NOMO-1 treated with DMSO at 0.1 percent for 48 hours (cell line): ENCODE data around the gene BRIP1.

Source experiments
- DNase-seq: peaks from one replicate; lab custom pipeline; 2025; ENCODE audit not compliant: unreplicated experiment; lab: John Stamatoyannopoulos, UW

The BRIP1 gene

GRCh38 chr17:61764846-61765245 lies 98.5 kb downstream of the BRIP1 start:
- DNase-seq, result no peak

GRCh38 chr17:61761827-61762226 lies 101.5 kb downstream of the BRIP1 start:
- DNase-seq, result no peak

- no peak for DNase-seq
Observed at GRCh38 chr17:61759362-61759761, 104.0 kb downstream of the BRIP1 start.

GRCh38 chr17:61758430-61758829 lies 104.9 kb downstream of the BRIP1 start:
- DNase-seq, result no peak

GRCh38 chr17:61757168-61757567 lies 106.2 kb downstream of the BRIP1 start:
- no peak for DNase-seq

GRCh38 chr17:61756561-61756960 lies 106.8 kb downstream of the BRIP1 start:
- DNase-seq, result no peak

GRCh38 chr17:61755668-61756067 lies 107.7 kb downstream of the BRIP1 start:
- DNase-seq, result no peak

GRCh38 chr17:61755078-61755477 lies 108.2 kb downstream of the BRIP1 start:
- DNase-seq, result no peak

- DNase-seq, result no peak
Observed at GRCh38 chr17:61754124-61754523, 109.2 kb downstream of the BRIP1 start.

- no peak for DNase-seq
Observed at GRCh38 chr17:61753696-61754095, 109.6 kb downstream of the BRIP1 start.

GRCh38 chr17:61750656-61751055 lies 112.7 kb downstream of the BRIP1 start:
- peak; percentile 51 for DNase-seq

GRCh38 chr17:61749823-61750404 lies 113.4 kb downstream of the BRIP1 start:
- no peak for DNase-seq

- DNase-seq, result no peak
Observed at GRCh38 chr17:61746248-61746985, 116.9 kb downstream of the BRIP1 start.

- DNase-seq, result no peak
Observed at GRCh38 chr17:61744804-61745203, 118.5 kb downstream of the BRIP1 start.

- no peak for DNase-seq
Observed at GRCh38 chr17:61744252-61744651, 119.1 kb downstream of the BRIP1 start.

- no peak for DNase-seq
Observed at GRCh38 chr17:61743766-61744165, 119.6 kb downstream of the BRIP1 start.

- DNase-seq, result no peak
Observed at GRCh38 chr17:61739002-61739401, 124.3 kb downstream of the BRIP1 start.

GRCh38 chr17:61738249-61738648 lies 125.1 kb downstream of the BRIP1 start:
- DNase-seq, result no peak

GRCh38 chr17:61737820-61738219 lies 125.5 kb downstream of the BRIP1 start:
- no peak for DNase-seq

GRCh38 chr17:61736438-61736837 lies 126.9 kb downstream of the BRIP1 start:
- no peak for DNase-seq

- no peak for DNase-seq
Observed at GRCh38 chr17:61735807-61736206, 127.5 kb downstream of the BRIP1 start.

- no peak for DNase-seq
Observed at GRCh38 chr17:61734466-61734865, 128.9 kb downstream of the BRIP1 start.

GRCh38 chr17:61734012-61734411 lies 129.3 kb downstream of the BRIP1 start:
- DNase-seq, result no peak
